HG03565 (cell line): ENCODE data around the gene PHF2.

Source experiments
- ATAC-seq: cut with Tn5 transposase; IDR thresholded peaks from one replicate; pipeline ENCODE4 v1.9.1; 2021; ENCODE audit warnings: mild to moderate bottlenecking, moderate library complexity; ENCODE audit not compliant: unreplicated experiment

PHF2 gene

DNA sequence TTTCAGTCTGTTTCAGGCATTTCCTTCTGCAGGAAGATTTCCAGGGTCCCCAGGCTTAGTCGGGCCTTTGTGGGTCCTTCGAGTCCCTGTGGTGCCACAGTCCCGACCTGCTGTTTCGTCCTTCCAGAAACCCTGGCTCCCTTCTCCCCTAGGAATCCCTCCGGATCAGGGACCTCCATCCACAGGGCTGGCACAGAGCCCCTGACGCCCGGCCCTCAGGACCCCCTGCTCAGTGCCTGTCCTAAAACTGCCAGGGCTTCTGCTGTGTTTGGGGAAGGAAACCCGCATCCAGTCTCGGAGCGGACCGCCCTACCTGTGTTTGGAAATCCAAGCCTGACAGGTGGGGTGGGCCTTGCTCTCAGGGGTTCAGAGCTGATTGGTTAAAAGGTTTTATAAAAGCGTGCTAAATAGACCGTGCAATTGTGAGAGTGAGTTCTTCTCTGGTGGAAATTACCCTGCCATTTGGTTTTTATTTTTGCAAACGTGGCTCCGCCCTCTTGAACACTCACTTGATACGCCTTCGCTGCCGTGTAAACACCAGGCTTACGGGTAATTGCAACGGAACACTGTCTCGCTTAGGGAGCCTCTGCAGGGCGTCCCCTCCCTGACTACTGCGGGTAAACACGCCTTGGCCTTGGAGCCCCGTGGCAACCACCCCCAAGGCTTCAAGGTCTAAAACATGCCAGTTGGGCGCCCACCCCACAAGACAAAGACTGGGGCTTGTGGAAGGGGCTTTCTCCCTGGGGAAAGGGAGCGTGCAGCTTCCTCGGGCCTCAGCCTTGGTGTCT is 121.2 kb downstream of the PHF2 start:
- ATAC-seq: no peak

DNA sequence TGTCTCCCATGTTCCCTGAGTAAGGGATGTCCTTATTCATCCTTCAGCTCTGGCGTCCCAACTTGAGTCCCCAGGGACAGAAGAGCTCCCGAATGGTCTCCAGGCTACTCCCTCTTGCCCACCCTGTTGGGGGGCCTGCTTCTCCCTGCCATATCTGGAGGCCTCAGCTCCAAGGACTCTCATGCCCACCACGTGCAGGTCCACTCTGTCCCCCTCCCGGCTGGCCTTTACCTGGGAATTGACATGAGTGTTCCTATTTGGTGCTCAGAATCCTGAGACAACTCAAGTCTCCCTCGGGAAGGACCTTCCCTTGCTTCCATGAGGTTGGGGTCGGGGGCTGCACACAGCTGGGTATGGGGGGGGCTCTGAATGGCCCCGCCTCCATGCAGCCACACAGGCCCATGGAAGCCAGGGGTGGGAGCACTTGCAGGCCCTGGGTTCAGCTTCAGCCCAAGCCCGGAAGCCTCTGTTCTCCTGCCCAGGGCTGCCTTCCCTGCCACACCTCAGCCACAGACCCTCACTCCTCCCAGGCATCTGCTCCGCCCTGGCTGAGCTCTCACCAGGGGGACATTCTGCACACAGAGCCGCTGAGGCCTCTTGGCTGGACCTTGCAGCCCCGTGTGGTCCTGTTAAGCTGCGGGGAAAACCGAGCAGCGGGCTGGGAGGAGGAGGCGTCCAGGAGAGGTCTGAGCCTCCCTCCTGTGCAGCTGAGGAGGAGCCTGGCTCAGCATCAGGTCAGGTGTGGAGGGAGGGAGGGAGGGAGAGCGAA is 121.9 kb downstream of the PHF2 start:
- ATAC-seq: no peak

DNA sequence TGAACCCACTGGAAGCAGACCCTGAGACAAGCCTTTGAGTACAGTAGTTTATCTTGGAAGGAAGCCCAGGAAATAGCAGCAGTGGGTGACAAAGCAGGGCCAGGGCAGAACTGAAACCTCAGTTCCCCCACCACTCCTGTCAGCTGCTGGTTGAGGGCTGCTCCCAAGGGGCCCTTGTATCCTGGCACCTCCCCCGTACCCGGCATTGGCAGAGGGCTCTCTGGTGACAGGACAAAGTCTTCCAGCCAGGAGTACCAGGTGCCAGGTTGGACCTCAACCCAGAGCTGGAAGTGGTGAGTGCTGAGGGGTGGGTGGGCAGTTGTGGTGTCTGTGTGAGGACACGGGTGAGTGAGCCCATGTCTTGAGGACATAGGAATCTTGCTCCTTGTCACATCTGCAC is 123.3 kb downstream of the PHF2 start:
- no peak for ATAC-seq

DNA sequence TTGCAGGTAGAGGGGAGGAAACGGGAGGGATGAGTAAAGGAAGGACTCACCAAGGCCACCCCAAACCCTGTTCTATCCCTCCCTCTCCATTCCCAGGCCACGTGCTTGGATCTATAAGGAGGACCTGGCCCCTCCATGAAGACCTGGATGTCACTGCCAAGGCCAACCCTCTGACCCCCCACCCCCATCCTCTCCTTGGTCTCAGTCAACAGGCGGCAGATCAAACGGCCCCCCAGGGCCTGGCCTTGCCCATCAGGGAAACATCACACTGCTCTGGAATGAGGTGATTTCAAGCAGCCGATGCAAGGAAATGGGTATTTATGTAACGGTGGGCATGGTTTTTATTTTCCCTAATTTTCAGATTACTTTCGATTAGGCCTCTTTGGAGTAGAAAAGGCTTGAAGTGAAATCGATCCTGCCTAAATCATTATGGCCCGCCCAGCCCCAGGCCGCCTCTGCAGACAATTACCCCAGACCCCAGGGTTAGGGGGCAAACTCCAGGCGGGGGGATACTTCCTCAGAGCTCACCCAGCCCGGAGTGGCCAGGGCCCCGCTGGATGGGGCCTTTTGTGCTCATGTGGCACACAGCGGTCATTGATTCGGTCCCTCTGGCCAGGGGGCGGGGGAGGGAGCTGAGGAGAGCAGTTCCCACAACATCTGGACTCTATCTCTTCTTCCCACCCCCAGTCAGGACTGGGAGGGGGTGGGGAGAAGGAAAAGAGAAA is 125.3 kb downstream of the PHF2 start:
- no peak for ATAC-seq

DNA sequence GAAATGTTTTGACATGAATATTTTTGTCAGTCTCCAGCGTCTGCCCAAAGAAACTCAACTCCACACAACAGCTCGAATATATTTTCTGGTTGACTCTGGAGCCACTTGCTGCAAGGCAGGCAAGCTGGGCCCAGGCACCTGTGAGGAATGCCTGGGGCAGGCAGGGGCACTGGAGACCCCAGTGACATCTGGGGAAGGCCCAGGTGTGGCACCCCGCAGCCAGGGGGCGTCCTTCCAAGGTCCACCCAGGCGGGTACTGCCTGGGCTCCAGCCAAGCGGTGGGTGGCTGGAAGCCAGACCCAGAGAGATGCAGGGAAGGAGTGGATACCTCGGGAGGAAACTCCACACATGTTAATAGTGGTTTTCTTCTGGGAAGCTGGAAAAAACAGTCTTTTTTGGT is 125.9 kb downstream of the PHF2 start:
- no peak for ATAC-seq

DNA sequence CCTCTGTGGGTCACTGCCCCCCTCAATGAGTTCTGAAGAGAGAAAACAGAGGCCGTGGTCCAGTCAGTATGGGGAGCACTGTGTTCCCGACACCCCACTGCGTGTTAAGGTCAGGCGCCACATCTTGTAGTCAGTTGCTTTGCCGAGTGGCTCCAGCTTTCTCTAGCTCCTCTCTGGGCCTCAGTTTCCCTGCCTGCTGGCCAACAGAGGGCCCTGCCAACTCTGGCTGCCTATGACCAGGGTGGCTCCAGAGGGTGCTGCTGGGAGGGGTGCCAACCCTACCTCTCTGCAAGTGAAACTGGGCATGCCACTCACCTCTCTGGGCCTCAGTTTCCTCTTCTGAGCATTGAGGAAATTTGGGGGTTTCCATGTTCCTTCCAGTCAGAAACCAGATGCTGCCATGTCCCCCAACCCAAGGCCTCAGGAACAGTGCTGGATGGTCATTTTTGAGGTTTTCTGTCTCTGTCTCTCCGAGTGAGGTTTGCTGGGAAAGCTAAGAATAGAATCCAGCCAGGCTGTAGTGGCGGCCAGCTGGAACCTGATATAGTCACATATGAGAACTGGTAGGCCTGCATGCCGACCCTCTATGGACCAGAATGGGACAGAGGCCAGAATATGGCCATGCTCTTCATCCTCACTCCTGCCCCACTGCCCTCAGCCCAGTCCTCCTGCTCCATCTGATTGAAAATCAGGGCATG is 132.1 kb downstream of the PHF2 start:
- no peak for ATAC-seq

DNA sequence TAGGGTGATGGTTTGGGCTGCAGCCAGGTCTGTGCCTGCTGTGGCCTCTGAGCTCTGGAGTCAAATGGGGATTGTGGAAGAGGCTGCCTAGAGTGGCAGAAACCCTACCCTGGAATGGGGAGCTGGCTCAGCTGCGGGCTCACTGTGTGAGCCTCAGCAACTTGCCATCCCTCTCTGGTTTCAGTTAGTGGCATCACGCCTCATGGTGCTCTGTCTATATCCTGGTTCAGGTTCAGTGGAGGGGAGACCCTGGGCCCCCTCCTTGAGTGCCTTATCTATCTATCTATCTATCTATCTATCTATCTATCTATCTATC is 132.6 kb downstream of the PHF2 start:
- ATAC-seq: no peak

DNA sequence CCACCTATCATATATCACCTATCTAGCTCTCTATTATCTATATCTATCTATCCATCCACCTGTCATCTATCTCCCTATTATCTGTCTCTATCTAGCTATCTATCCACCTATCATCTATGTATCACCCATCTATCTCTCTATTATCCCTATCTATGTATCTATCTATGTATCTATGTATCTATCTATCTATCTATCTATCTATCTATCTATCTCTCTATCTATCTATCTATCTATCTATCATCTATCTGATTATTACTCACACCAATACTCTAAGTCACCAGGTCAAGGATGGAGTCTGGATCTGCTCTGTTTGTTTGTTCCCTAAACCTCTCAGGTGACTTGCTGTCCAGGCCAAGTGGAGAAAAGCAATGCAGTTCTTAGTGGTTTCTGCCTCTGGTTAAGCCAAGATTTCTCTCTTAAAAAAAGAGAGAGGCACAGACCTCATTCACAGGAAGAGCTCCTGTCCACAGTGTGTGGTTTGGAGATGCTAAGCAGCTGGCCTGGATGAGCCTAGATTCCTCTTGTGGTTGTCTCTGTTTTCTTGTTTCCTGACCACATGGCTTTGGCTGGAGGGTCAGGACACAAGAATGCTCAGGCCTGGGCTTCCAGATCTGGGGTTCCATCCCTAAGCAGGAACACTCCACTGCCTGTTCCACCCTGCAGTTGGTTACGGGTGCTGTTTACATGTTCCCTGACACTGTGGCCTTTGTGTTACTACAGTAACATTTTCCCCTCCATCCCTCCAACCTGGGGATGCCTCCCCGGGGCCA is 133.4 kb downstream of the PHF2 start:
- no peak for ATAC-seq

DNA sequence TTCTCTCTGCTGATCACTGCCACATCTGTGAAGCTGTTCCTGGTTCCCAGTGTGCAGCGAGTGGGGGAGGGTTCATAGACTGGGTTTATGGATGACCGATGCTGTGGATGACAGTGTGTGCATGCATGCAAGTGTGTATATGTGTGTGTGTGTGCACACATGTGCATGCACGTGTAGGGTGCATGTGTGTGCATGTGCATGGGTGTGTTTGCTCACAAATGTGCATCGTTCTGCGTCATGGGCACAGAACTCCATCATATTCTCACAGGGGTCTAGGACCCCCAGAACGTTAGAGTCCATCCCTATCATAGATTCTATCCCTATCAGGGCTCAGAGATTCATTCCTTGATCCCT is 134.0 kb downstream of the PHF2 start:
- no peak for ATAC-seq

DNA sequence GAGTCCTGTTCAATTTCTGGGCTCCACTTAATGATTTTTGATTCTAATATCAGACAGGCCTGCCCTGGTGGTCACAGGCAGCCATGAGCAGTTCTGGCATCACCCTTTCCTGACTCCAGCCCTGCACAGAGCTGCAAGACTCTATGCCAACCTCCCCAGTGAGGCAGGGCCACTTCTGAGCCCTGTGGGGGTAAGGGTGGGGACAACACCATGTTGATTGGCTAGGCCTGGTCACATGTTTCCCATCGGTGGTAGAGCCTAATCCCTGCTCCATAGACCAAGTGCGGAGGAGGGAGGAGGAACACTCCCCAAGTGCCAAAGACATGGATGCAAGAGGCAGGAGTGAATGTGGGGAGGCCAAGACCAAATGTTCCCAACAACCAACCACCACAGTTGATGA is 134.6 kb downstream of the PHF2 start:
- ATAC-seq: no peak

DNA sequence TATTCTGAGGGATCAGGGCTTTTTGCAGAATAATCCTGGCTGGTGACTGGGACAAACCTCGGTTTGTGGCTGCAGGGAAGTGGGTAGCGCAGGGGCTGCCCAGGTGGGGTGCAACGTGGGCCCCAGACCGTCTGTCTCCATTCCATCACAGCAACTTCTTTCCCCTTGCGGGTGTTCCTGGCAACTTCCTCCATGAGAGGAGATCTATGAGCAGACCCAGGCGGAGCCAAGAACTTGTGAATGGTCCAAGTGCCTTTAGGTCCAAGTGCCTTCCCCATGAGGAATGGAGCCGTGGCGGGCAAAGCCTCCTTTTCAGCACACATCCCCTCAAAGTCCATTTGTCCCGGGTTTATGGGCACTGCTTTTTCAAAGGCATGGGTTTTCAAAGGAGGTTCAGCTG is 136.5 kb downstream of the PHF2 start:
- ATAC-seq: no peak

DNA sequence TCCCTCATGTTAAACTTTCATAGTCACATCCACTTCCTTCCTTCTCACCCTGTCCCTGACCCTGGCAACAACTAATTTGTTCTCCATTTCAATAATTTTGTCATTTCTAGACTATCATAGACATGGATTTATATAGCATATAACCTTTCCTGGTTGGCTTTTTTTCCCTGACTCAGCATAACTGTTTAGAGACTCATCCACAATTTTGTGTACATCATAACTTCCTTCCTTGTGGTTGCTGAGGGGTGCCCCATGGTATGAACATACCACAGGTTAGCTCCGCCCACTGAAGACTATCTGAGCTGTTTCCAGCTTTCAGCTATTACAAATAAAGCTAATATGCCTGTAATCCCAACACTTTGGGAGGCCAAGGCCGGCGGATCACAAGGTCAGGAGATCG is 137.3 kb downstream of the PHF2 start:
- no peak for ATAC-seq

DNA sequence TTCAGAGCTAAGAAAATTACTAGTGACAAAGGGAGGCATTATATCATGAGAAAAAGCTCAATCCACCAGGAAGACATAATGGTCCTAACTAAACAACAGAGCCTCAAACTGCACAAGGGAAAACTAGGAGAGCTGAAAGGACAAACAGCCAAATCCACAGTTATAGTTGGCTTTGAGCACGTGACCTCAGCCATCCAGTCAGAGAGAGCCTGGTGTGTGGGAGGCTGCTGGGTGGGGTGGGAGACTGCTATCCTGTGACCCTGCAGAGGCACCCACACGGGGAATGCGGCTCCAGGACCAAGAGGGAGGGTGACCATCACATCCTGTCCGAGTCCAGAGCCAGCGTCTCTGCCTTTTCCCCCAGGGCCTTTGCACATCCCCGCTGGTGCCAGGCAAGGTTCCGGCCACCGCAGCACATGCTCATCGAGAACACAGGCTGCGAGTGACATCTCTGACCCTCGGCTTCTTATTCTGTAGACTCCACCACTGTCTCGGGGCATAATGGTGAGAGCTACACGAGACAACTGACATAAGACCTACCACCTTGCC is 145.1 kb downstream of the PHF2 start:
- no peak for ATAC-seq

DNA sequence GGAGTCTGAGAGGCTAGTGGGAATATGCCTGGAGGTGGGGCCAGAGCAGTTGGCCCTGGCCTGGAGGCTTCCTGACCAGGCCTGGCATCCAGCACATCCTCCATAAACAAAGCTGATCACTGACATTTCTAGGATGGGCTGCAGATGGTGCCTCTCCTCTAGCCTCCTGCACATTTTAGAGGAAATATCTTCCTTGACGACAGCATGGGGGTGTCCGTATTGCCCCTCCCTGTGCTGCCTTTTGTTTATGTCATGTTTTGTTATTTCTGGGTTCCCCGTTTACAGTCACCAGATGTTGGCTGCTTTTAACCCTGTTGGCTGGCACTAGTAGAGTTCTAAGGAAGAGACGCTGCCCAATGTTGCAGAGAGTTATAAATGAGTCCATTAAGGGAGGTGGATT is 148.5 kb downstream of the PHF2 start:
- no peak for ATAC-seq

DNA sequence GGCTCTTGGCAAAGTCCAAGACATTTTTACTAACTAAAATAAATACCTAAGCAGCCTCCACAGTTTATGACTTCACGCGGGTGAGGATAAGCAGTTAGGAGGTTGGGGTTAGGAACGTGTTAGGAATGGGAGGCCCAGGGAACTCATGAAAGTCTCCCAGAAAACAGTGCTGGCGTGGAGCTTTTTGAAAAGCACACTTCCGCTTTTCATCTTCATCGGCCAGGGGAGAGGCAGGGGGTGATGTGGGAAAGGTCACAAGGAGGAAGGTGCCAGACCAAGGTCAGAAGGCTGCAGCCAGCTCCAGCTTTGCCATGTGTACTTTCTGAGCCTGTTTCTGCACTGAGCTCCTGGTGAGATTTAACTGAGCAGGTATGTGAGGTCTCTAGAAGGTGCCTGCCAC is 149.0 kb downstream of the PHF2 start:
- no peak for ATAC-seq

DNA sequence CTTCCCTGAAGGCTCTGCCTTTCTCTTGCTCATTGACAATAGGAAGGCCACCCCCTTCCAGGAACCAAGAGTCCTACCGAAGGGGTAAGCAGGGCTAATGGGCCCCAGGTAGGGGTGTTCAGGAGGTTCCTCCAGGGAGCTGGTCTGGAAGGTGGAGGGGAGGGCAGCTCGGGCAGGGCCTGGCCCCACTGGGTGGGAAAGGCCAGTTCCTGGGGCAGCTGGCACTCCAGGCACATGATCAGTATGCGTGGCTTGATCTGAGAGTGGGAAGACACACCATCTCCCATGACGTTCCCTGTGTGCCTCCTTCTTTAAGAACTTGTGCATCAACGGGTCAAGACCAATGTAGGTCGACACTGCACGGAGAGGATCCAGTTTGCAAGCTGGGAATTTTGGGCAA is 149.8 kb downstream of the PHF2 start:
- ATAC-seq: no peak
